ENCODE data around the gene SLC7A4.

SLC7A4 gene

GRCh38 chr22:21000207-21000986 is 32.0 kb downstream of the SLC7A4 start:
- H3K36me3 ChIP-seq (replicated peaks; ENCODE audit: insufficient read depth, low read length) = no peaks in the 10 kb centered on the region
- no peak for DNase-seq
- no peaks in the 10 kb centered on the region for H3K9me2 ChIP-seq (replicated peaks; ENCODE audit: insufficient read depth, low read length)
- H3K79me2 ChIP-seq (ENCODE audit: low read length) = peaks cover 21% of the 10 kb centered on the region
- peak overlapping the region; percentile 100 for H3K4me2 ChIP-seq (ENCODE audit: low read depth, low read length)
- 0 out of 2 replicates have a peak, but pooled peaks have one; percentile 8 for TF ChIP-seq CTCF (IDR thresholded peaks at IDR 0.05; ENCODE audit: low read length)
- TF ChIP-seq EZH2phosphoT487 (IDR thresholded peaks at IDR 0.05; ENCODE audit: low read length) = no peak
- no peak for TF ChIP-seq EZH2 (optimal IDR thresholded peaks at IDR 0.05; ENCODE audit: low read depth, low read length)
- H3K9me3 ChIP-seq (replicated peaks; ENCODE audit: insufficient read depth, low read length) = no peaks in the 10 kb centered on the region
- H3K27ac ChIP-seq (ENCODE audit: low read length) = no peak overlapping the region
- peaks cover 16% of the 10 kb centered on the region for H3F3A ChIP-seq (ENCODE audit: insufficient read depth, low read length)
- no peak overlapping the region for H2AFZ ChIP-seq (ENCODE audit: low read length)
- peak overlapping the region; percentile 95 for H3K9ac ChIP-seq (ENCODE audit: low read length)
- H3K4me3 ChIP-seq (ENCODE audit: low read length) = peak overlapping the region; percentile 91
- peaks cover 9% of the 10 kb centered on the region; the same call in 1 of the 2 replicates for H3K4me1 ChIP-seq (ENCODE audit: low read length)
- H4K20me1 ChIP-seq (ENCODE audit: insufficient read depth, low read length) = no peaks in the 10 kb centered on the region
- H3K27me3 ChIP-seq (replicated peaks; ENCODE audit: insufficient read depth, low read length) = no peaks in the 10 kb centered on the region

GRCh38 chr22:20999350-21000206 is 32.8 kb downstream of the SLC7A4 start:
- DNase-seq = no peak
- Histone ChIP-seq H3K9ac (ENCODE audit: low read length) (no peak overlapping the region), H3K4me3 (ENCODE audit: low read length) (no peak overlapping the region), H3F3A (ENCODE audit: insufficient read depth, low read length) (peaks cover 16% of the 10 kb centered on the region), H3K9me2 (replicated peaks; ENCODE audit: insufficient read depth, low read length) (no peaks in the 10 kb centered on the region), H3K4me2 (ENCODE audit: low read depth, low read length) (peak overlapping the region; percentile 100; the same call in 1 of the 2 replicates), H4K20me1 (ENCODE audit: insufficient read depth, low read length) (no peaks in the 10 kb centered on the region), H3K79me2 (ENCODE audit: low read length) (peaks cover 21% of the 10 kb centered on the region), H3K27ac (ENCODE audit: low read length) (no peak overlapping the region), H3K27me3 (replicated peaks; ENCODE audit: insufficient read depth, low read length) (no peaks in the 10 kb centered on the region), H3K4me1 (ENCODE audit: low read length) (peaks cover 9% of the 10 kb centered on the region; the same call in 1 of the 2 replicates), H3K36me3 (replicated peaks; ENCODE audit: insufficient read depth, low read length) (no peaks in the 10 kb centered on the region), H2AFZ (ENCODE audit: low read length) (no peak overlapping the region), H3K9me3 (replicated peaks; ENCODE audit: insufficient read depth, low read length) (no peaks in the 10 kb centered on the region)
- TF ChIP-seq EZH2 (optimal IDR thresholded peaks at IDR 0.05; ENCODE audit: low read depth, low read length) (no peak), EZH2phosphoT487 (IDR thresholded peaks at IDR 0.05; ENCODE audit: low read length) (no peak), CTCF (IDR thresholded peaks at IDR 0.05; ENCODE audit: low read length) (no peak)

- no peak overlapping the region for H3K27ac ChIP-seq (ENCODE audit: low read length)
- H3K36me3 ChIP-seq (replicated peaks; ENCODE audit: insufficient read depth, low read length) = no peaks in the 10 kb centered on the region
- H3K27me3 ChIP-seq (replicated peaks; ENCODE audit: insufficient read depth, low read length) = no peaks in the 10 kb centered on the region
- H3K4me2 ChIP-seq (ENCODE audit: low read depth, low read length) = no peak overlapping the region
- no peak overlapping the region for H3K4me3 ChIP-seq (ENCODE audit: low read length)
- H3K4me1 ChIP-seq (ENCODE audit: low read length) = peaks cover 9% of the 10 kb centered on the region; the same call in 1 of the 2 replicates
- peaks cover 16% of the 10 kb centered on the region for H3F3A ChIP-seq (ENCODE audit: insufficient read depth, low read length)
- no peak overlapping the region for H2AFZ ChIP-seq (ENCODE audit: low read length)
- no peak for TF ChIP-seq EZH2phosphoT487 (IDR thresholded peaks at IDR 0.05; ENCODE audit: low read length)
- TF ChIP-seq EZH2 (optimal IDR thresholded peaks at IDR 0.05; ENCODE audit: low read depth, low read length) = no peak
- TF ChIP-seq CTCF (IDR thresholded peaks at IDR 0.05; ENCODE audit: low read length) = no peak
- DNase-seq = no peak
- H3K9me3 ChIP-seq (replicated peaks; ENCODE audit: insufficient read depth, low read length) = no peaks in the 10 kb centered on the region
- no peaks in the 10 kb centered on the region for H4K20me1 ChIP-seq (ENCODE audit: insufficient read depth, low read length)
- peaks cover 21% of the 10 kb centered on the region for H3K79me2 ChIP-seq (ENCODE audit: low read length)
- no peaks in the 10 kb centered on the region for H3K9me2 ChIP-seq (replicated peaks; ENCODE audit: insufficient read depth, low read length)
- H3K9ac ChIP-seq (ENCODE audit: low read length) = no peak overlapping the region
Observed at GRCh38 chr22:20998411-20999336, 33.7 kb downstream of the SLC7A4 start.

Measured in MM.1S (cell line).